Measurements from ENCODE around the gene SLAMF9.

The SLAMF9 gene

GRCh38 chr1:159977364-159978106 lies 23.5 kb upstream of the SLAMF9 start:
- no peak for DNase-seq (ENCODE audit: low read depth)

- DNase-seq (ENCODE audit: low read depth): no peak
These were observed 20.4 kb upstream of the SLAMF9 start for GRCh38 chr1:159974350-159974965.

GRCh38 chr1:159973350-159973940 lies 19.4 kb upstream of the SLAMF9 start:
- DNase-seq (ENCODE audit: low read depth): no peak

GRCh38 chr1:159972443-159973205 lies 18.6 kb upstream of the SLAMF9 start:
- DNase-seq (ENCODE audit: low read depth): no peak

GRCh38 chr1:159970932-159971342 lies 16.9 kb upstream of the SLAMF9 start:
- no peak for DNase-seq (ENCODE audit: low read depth)

GRCh38 chr1:159968901-159969300 lies 14.9 kb upstream of the SLAMF9 start:
- DNase-seq (ENCODE audit: low read depth): no peak

GRCh38 chr1:159965263-159965662 lies 11.2 kb upstream of the SLAMF9 start:
- DNase-seq (ENCODE audit: low read depth): no peak

- DNase-seq (ENCODE audit: low read depth): no peak
These were observed 10.1 kb upstream of the SLAMF9 start for GRCh38 chr1:159964144-159964543.

GRCh38 chr1:159962176-159962575 lies 8.1 kb upstream of the SLAMF9 start:
- DNase-seq (ENCODE audit: low read depth): no peak

GRCh38 chr1:159961636-159962035 lies 7.6 kb upstream of the SLAMF9 start:
- DNase-seq (ENCODE audit: low read depth): no peak

- DNase-seq (ENCODE audit: low read depth): no peak
These were observed 6.8 kb upstream of the SLAMF9 start for GRCh38 chr1:159960721-159961381.

- DNase-seq (ENCODE audit: low read depth): no peak
These were observed 5.4 kb upstream of the SLAMF9 start for GRCh38 chr1:159959451-159959850.

GRCh38 chr1:159958719-159959380 lies 4.8 kb upstream of the SLAMF9 start:
- no peak for DNase-seq (ENCODE audit: low read depth)

GRCh38 chr1:159957824-159958268 lies 3.8 kb upstream of the SLAMF9 start:
- DNase-seq (ENCODE audit: low read depth): no peak

- no peak for DNase-seq (ENCODE audit: low read depth)
These were observed 1.4 kb upstream of the SLAMF9 start for GRCh38 chr1:159955456-159955855.

- no peak for DNase-seq (ENCODE audit: low read depth)
These were observed 1.1 kb downstream of the SLAMF9 start for GRCh38 chr1:159952932-159953331.

GRCh38 chr1:159951551-159951950 lies 2.5 kb downstream of the SLAMF9 start:
- DNase-seq (ENCODE audit: low read depth): no peak

GRCh38 chr1:159951016-159951415 lies 3.0 kb downstream of the SLAMF9 start:
- no peak for DNase-seq (ENCODE audit: low read depth)

GRCh38 chr1:159949981-159950381 lies 4.1 kb downstream of the SLAMF9 start:
- no peak for DNase-seq (ENCODE audit: low read depth)

- DNase-seq (ENCODE audit: low read depth): no peak
These were observed 4.9 kb downstream of the SLAMF9 start for GRCh38 chr1:159949123-159949522.

- no peak for DNase-seq (ENCODE audit: low read depth)
These were observed 6.1 kb downstream of the SLAMF9 start for GRCh38 chr1:159947942-159948341.
